Renal pelvis (tissue), 4 donors: ENCODE measurements around the gene PNPO. TPM values are rescaled to one million over a fixed set of nuclear protein-coding genes. Genes with fewer than 3 reads are reported as not detected.
"Not testable (repeated sequence)": the region's sequence is repeated elsewhere in the genome, so short reads cannot be mapped to it uniquely, and the experiment has no call there.

Source experiments
- DNase-seq: peaks from one replicate; pipeline ENCODE4 v3.0.0-alpha.2; 2013
- polyA plus RNA-seq, 3 donors: library from polyadenylated mRNA; unstranded; fragments of 120-200 nt; gene quantifications; one replicate each; pipeline ENCODE4 v1.2.1, GENCODE V29; 2013; ENCODE audit not compliant: insufficient read length in 3 of 3

PNPO gene
- polyA plus RNA-seq, 3 donors: 18.1 to 27.0 (median 25.4) TPM

GRCh38 chr17:47915776-47916398, 25.5 kb upstream of the PNPO start:
- DNase-seq: no peak

- no peak for DNase-seq
These were observed 24.7 kb upstream of the PNPO start for GRCh38 chr17:47916489-47917208.

- no peak for DNase-seq
These were observed 23.8 kb upstream of the PNPO start for GRCh38 chr17:47917581-47917980.

GRCh38 chr17:47918006-47918405, 23.4 kb upstream of the PNPO start:
- no peak for DNase-seq

- no peak for DNase-seq
These were observed 22.4 kb upstream of the PNPO start for GRCh38 chr17:47918991-47919390.

- not testable (repeated sequence) for DNase-seq
These were observed 21.5 kb upstream of the PNPO start for GRCh38 chr17:47919889-47920288.

GRCh38 chr17:47924785-47925677, 16.3 kb upstream of the PNPO start:
- no peak for DNase-seq

GRCh38 chr17:47925678-47925988, 15.7 kb upstream of the PNPO start:
- no peak for DNase-seq

- no peak for DNase-seq
These were observed 13.5 kb upstream of the PNPO start for GRCh38 chr17:47927821-47928400.

- DNase-seq: no peak
These were observed 13.0 kb upstream of the PNPO start for GRCh38 chr17:47928415-47928814.

GRCh38 chr17:47929218-47930000, 12.0 kb upstream of the PNPO start:
- no peak for DNase-seq

GRCh38 chr17:47931848-47932247, 9.5 kb upstream of the PNPO start:
- no peak for DNase-seq

- DNase-seq: no peak
These were observed 6.5 kb upstream of the PNPO start for GRCh38 chr17:47934856-47935255.

- DNase-seq: not testable (repeated sequence)
These were observed 5.9 kb upstream of the PNPO start for GRCh38 chr17:47935468-47935867.

- no peak for DNase-seq
These were observed 5.4 kb upstream of the PNPO start for GRCh38 chr17:47935961-47936360.

- no peak for DNase-seq
These were observed 3.4 kb upstream of the PNPO start for GRCh38 chr17:47937941-47938340.

- no peak for DNase-seq
These were observed 732 bp downstream of the PNPO start for GRCh38 chr17:47942096-47942510.

GRCh38 chr17:47942568-47942967, 1.2 kb downstream of the PNPO start:
- DNase-seq: no peak

GRCh38 chr17:47945080-47945479, 3.7 kb downstream of the PNPO start:
- no peak for DNase-seq

- no peak for DNase-seq
These were observed 4.4 kb downstream of the PNPO start for GRCh38 chr17:47945529-47946508.
